H4 (cell line): ENCODE measurements around the gene ZNF846. TPM values are rescaled to one million over a fixed set of nuclear protein-coding genes. Genes with fewer than 3 reads are reported as not detected.

Source experiments
- total RNA-seq: library from RNA; depleted of rRNA; stranded (reverse); fragments of >200 nt; shearing (Covaris generic); gene quantifications from 2 replicates; pipeline ENCODE4 v1.2.3, GENCODE V29; 2014; rRNA removed

Gene ZNF846
- total RNA-seq, 1 experiment from 2014 or later = 4.0 TPM

Other genes with a start within 250 kb of the ZNF846 start
- gene ZNF426, start 230.1 kb downstream of the ZNF846 start, total RNA-seq = 6.7 and 13.1 TPM in 2 replicates
- 22.6 and 24.6 TPM in 2 replicates for gene ZNF121, start 184.2 kb downstream of the ZNF846 start, total RNA-seq
- gene ZNF561, start 147.5 kb downstream of the ZNF846 start, total RNA-seq = 18.4 and 49.7 TPM in 2 replicates
- gene ZNF562, start 93.6 kb downstream of the ZNF846 start, total RNA-seq = 21.8 and 32.9 TPM in 2 replicates
- gene FBXL12, start 50.3 kb upstream of the ZNF846 start, total RNA-seq = 8.8 and 12.7 TPM in 2 replicates
- gene UBL5, start 59.2 kb upstream of the ZNF846 start, total RNA-seq = 598 and 736 TPM in 2 replicates
- 73.2 and 94.3 TPM in 2 replicates for gene PIN1, start 66.6 kb upstream of the ZNF846 start, total RNA-seq
- 11.1 and 17.3 TPM in 2 replicates for gene OLFM2, start 167.8 kb upstream of the ZNF846 start, total RNA-seq
- 0.14 TPM in 1 of 2 replicates, not detected in the other for gene COL5A3, start 241.8 kb upstream of the ZNF846 start, total RNA-seq
- gene RDH8, start 244.7 kb upstream of the ZNF846 start, total RNA-seq = not detected in 2 replicates